ENCODE data around the gene LARP4B.
A peak's percentile ranks its signal among the peaks of the same experiment; 100 is the strongest.

Gene LARP4B

DNA sequence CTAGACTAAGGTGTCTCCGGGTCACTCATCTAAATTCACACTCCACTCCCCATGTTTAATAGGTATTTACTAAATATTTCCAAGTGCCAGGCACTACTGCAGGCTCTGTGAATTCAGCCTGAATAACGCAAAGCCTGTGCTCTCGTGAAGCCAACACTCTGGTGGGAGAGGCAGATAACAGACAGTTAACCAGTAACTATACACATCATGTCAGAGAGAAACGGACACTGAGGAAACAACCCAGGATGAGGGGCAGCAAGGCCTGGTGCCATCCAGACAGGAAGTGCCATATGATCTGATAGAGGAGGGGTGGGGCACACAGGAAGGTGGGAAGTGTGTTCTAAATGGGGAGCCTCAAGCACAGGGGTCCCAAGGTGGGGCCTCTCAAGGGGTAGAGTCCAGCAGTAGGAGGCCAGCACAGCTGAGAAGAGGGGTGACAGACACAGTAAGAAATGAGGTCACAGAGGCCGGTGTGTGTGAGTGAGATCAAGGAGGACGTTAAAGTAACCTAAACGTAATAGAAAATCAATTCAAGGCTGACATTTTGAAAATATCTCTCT, 85.3 kb downstream of the LARP4B start:
- TF ChIP-seq, protein P1, sequence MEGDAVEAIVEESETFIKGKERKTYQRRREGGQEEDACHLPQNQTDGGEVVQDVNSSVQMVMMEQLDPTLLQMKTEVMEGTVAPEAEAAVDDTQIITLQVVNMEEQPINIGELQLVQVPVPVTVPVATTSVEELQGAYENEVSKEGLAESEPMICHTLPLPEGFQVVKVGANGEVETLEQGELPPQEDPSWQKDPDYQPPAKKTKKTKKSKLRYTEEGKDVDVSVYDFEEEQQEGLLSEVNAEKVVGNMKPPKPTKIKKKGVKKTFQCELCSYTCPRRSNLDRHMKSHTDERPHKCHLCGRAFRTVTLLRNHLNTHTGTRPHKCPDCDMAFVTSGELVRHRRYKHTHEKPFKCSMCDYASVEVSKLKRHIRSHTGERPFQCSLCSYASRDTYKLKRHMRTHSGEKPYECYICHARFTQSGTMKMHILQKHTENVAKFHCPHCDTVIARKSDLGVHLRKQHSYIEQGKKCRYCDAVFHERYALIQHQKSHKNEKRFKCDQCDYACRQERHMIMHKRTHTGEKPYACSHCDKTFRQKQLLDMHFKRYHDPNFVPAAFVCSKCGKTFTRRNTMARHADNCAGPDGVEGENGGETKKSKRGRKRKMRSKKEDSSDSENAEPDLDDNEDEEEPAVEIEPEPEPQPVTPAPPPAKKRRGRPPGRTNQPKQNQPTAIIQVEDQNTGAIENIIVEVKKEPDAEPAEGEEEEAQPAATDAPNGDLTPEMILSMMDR (IDR thresholded peaks at IDR 0.05; ENCODE audit: low read depth, low read length) = no peak
- DNase-seq (ENCODE audit: low read depth, low spot score) = no peak
- in situ Hi-C loops (cut with HindIII; ENCODE audit: low sequenced_read_pairs) = no loop called here
- H3K4me3 ChIP-seq (ENCODE audit: low read depth, low read length) = no peak overlapping the region

DNA sequence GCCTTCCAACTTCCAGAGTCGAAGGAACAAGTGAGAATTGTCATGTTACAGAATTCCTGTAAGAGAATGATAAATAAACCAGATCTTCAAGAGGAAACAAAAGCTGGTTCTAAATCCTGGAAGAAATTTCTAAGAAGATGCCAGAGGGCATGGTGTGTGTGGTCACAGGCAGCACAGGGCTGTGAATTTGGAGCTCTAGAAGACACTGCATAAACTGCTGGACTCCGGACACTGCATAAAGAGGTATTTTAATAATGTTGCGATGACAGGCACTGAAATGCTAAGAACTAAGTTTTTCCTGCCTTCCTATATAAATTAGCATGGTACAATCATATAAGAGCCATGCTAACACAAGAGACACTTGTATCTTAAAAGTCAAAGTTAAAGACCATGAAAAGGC, 86.0 kb downstream of the LARP4B start:
- in situ Hi-C loops (cut with HindIII; ENCODE audit: low sequenced_read_pairs) = no loop called here
- no peak for DNase-seq (ENCODE audit: low read depth, low spot score)

DNA sequence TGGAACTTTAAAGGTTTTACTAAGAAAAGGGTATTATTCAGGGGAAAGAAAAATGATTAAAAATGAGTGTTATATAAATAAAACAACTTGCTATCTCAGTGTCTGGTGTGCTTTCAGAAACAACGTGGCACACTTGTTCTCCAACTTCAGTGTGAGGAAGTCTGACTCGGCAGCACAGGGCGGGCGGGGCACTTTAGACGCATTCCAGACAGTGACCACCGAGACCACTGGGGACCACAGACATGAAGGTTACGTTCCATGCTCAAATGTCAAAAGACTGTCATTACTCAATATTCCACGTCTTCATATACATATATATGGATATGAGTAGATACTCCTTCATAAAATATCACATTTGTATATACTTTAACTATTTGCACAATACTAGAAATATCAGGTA, 87.0 kb downstream of the LARP4B start:
- H3K4me3 ChIP-seq (ENCODE audit: low read depth, low read length) = no peak overlapping the region
- in situ Hi-C loops (cut with HindIII; ENCODE audit: low sequenced_read_pairs) = no loop called here
- DNase-seq (ENCODE audit: low read depth, low spot score) = peak; percentile 32
- TF ChIP-seq, protein P1 (IDR thresholded peaks at IDR 0.05; ENCODE audit: low read depth, low read length) = no peak

More for the DNA sequence above, 86.0 kb downstream of the LARP4B start:
- TF ChIP-seq, protein P1 (IDR thresholded peaks at IDR 0.05; ENCODE audit: low read depth, low read length) = no peak
- no peak overlapping the region for H3K4me3 ChIP-seq (ENCODE audit: low read depth, low read length)

DNA sequence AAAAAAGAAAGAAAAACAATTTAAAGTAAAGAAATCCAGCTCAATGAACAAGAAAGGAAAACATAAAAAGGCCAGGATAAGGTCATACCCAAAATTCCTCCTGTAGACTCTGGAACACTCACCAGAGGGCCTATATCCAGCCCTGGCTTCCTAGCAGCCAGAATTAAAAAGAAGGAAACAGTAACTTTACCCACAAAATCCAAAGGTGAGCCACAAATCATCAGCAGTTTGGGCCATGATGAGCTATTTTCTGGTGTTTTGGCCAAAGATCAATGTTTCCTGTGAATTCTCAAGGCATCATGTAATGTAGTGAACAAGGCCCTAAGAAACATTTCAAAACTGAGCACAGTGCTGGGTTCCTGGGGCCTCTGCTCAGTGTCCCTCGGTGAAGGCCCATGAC, 87.8 kb downstream of the LARP4B start:
- H3K4me3 ChIP-seq (ENCODE audit: low read depth, low read length) = no peak overlapping the region
- in situ Hi-C loops (cut with HindIII; ENCODE audit: low sequenced_read_pairs) = no loop called here
- DNase-seq (ENCODE audit: low read depth, low spot score) = peak; percentile 53
- TF ChIP-seq, protein P1 (IDR thresholded peaks at IDR 0.05; ENCODE audit: low read depth, low read length) = no peak

DNA sequence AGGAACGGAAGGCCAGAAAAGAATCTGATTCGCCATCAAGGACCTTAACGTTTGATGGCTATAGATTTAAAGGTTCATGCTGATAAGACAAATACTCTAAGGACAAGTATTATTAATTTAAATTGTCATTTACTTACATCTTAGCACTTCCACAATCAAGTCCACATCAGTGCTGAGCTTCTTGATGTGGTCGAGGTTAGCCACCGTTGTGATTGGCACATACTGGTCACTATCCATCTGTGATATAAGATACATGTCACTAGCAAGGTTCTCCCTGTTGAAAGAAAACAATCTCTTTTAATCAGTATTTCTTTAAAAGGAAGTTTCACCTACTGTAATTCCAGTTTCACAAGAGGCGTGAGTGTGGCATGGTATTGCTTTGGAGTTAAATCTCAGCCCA, 88.7 kb downstream of the LARP4B start:
- DNase-seq (ENCODE audit: low read depth, low spot score) = no peak
- H3K4me3 ChIP-seq (ENCODE audit: low read depth, low read length) = no peak overlapping the region
- TF ChIP-seq, protein P1 (IDR thresholded peaks at IDR 0.05; ENCODE audit: low read depth, low read length) = no peak
- in situ Hi-C loops (cut with HindIII; ENCODE audit: low sequenced_read_pairs) = no loop called here

DNA sequence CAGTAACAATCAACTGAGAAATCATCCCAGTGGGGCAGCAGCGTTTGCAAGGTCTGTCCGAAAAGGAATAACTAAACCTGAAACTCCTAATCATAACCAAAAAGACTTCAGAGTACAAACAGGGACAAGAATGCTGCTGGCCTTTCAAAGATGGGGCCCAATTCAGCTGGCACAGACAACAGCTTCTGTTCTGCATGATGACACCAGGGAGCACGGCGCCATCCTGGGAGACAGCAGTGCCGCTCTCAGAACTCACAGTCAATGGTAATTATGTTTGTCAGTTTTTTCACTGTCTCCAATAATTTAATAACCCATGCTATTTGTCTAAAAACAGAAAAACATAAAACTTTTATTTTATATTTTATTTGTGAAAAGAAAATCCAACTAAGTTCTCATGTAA, 90.0 kb downstream of the LARP4B start:
- TF ChIP-seq, protein P1 (IDR thresholded peaks at IDR 0.05; ENCODE audit: low read depth, low read length) = no peak
- H3K4me3 ChIP-seq (ENCODE audit: low read depth, low read length) = no peak overlapping the region
- in situ Hi-C loops (cut with HindIII; ENCODE audit: low sequenced_read_pairs) = no loop called here
- DNase-seq (ENCODE audit: low read depth, low spot score) = no peak
